ENCODE results near the gene CD38.

- TF ChIP-seq CTCF (conservative IDR thresholded peaks at IDR 0.05 in 1 of 2, IDR thresholded peaks at IDR 0.05 in 1 of 2; ENCODE audit: extremely low read depth in 1 of 2, insufficient read depth in 1 of 2, low read depth in 1 of 2, low read length in 2 of 2): no peak
- no peak for TF ChIP-seq EZH2 (IDR thresholded peaks at IDR 0.05; ENCODE audit: borderline replicate concordance, low read length)
Measured at GRCh38 chr4:15874671-15875070, 96.5 kb downstream of the CD38 start.

Measured in mammary epithelial cell (primary cell).